NCI-H748 (cell line): Measurements from ENCODE around the gene TTC9B.
A peak's percentile ranks its signal among the peaks of the same experiment; 100 is the strongest.
"Not testable (repeated sequence)": the region's sequence is repeated elsewhere in the genome, so short reads cannot be mapped to it uniquely, and the experiment has no call there.

Experiments used
- DNase-seq: peaks from one replicate; lab custom pipeline; 2025; ENCODE audit not compliant: unreplicated experiment; lab: John Stamatoyannopoulos, UW

TTC9B gene

GRCh38 chr19:40233811-40234389, 15.7 kb upstream of the TTC9B start:
- no peak for DNase-seq

GRCh38 chr19:40232949-40233810, 15.0 kb upstream of the TTC9B start:
- no peak for DNase-seq

- no peak for DNase-seq
These were observed 14.3 kb upstream of the TTC9B start for GRCh38 chr19:40232479-40232878.

GRCh38 chr19:40231544-40232424, 13.6 kb upstream of the TTC9B start:
- DNase-seq = no peak

GRCh38 chr19:40231057-40231456, 12.9 kb upstream of the TTC9B start:
- DNase-seq = no peak

GRCh38 chr19:40229926-40230417, 11.8 kb upstream of the TTC9B start:
- no peak for DNase-seq

- DNase-seq = no peak
These were observed 11.3 kb upstream of the TTC9B start for GRCh38 chr19:40229484-40229883.

- DNase-seq = no peak
These were observed 10.7 kb upstream of the TTC9B start for GRCh38 chr19:40228863-40229262.

- no peak for DNase-seq
These were observed 10.2 kb upstream of the TTC9B start for GRCh38 chr19:40228346-40228745.

- DNase-seq = peak; percentile 59
These were observed 7.5 kb upstream of the TTC9B start for GRCh38 chr19:40225440-40226305.

GRCh38 chr19:40224342-40225150, 6.4 kb upstream of the TTC9B start:
- DNase-seq = peak; percentile 36

- peak; percentile 86 for DNase-seq
These were observed 5.1 kb upstream of the TTC9B start for GRCh38 chr19:40223135-40223822.

- peak; percentile 93 for DNase-seq
These were observed 3.9 kb upstream of the TTC9B start for GRCh38 chr19:40221858-40222619.

- no peak for DNase-seq
These were observed 2.5 kb upstream of the TTC9B start for GRCh38 chr19:40220674-40221073.

GRCh38 chr19:40219721-40220276, 1.6 kb upstream of the TTC9B start:
- DNase-seq = peak; percentile 47

GRCh38 chr19:40219029-40219428, 845 bp upstream of the TTC9B start:
- not testable (repeated sequence) for DNase-seq

GRCh38 chr19:40217027-40217810, 965 bp downstream of the TTC9B start:
- DNase-seq = peak; percentile 97

GRCh38 chr19:40216777-40217026, 1.5 kb downstream of the TTC9B start:
- no peak for DNase-seq
